ENCODE results near the gene CFAP90. TPM values are rescaled to one million over a fixed set of nuclear protein-coding genes. Genes with fewer than 3 reads are reported as not detected.

CFAP90 gene
- total RNA-seq, 2 experiments from 2014 or later = not detected

- Mint-ChIP-seq H3K4me3 (peak overlapping the region; percentile 62), H3K27me3 (no peaks in the 10 kb centered on the region), H3K36me3 (ENCODE audit: low read depth) (peaks cover 75% of the 10 kb centered on the region), H3K4me1 (ENCODE audit: low read depth) (peaks cover 89% of the 10 kb centered on the region), H3K9me3 (no peaks in the 10 kb centered on the region), H3K27ac (peak overlapping the region; percentile 90)
- intact Hi-C loops (cut with DNase I, micrococcal nuclease) = loop anchor here (5.0 to 10.0 kb wide), 2 partner anchors 1161 to 1238 kb away; partner anchors contain the start of genes NSUN2 (in 1 of the 2), SRD5A1 (in 1 of the 2) and TENT4A (in 1 of the 2)
- H3K4me1 ChIP-seq (ENCODE audit: insufficient read depth, low read length) = peaks cover 42% of the 10 kb centered on the region
- ATAC-seq (ENCODE audit: poor library complexity) (no peak), DNase-seq (peak in 7 of 14 experiments; percentile 10 to 64 (median 40))
- H3K27ac ChIP-seq (ENCODE audit: low read depth in 1 of 2, low read length in 2 of 2) = peak overlapping the region; percentile 24 to 48
- POLR2A ChIA-PET = interaction anchor here (0.6 to 1.7 kb wide), 3 partner anchors 15 to 91 kb away, joined by 3 to 7 read pairs (median 4); partner anchors contain the start of gene CFAP90
- H3K9me3 ChIP-seq (ENCODE audit: control insufficient read depth in 1 of 2, insufficient read depth in 1 of 2, low read length in 2 of 2) = no peaks in the 10 kb centered on the region
- H3K4me3 ChIP-seq (ENCODE audit: low read length) = peak overlapping the region; percentile 1
- CTCF ChIA-PET = interaction anchor here (1.2 to 3.4 kb wide), 2 partner anchors 14 to 16 kb away, joined by 4 to 13 read pairs; no protein-coding TSS in a partner anchor
- H3K27me3 ChIP-seq (ENCODE audit: control insufficient read depth in 1 of 2, insufficient read depth in 2 of 2, low read length in 2 of 2) = no peaks in the 10 kb centered on the region
- peaks cover 43% of the 10 kb centered on the region for H3K36me3 ChIP-seq (ENCODE audit: insufficient read depth, low read length)
- TF ChIP-seq, protein P1, sequence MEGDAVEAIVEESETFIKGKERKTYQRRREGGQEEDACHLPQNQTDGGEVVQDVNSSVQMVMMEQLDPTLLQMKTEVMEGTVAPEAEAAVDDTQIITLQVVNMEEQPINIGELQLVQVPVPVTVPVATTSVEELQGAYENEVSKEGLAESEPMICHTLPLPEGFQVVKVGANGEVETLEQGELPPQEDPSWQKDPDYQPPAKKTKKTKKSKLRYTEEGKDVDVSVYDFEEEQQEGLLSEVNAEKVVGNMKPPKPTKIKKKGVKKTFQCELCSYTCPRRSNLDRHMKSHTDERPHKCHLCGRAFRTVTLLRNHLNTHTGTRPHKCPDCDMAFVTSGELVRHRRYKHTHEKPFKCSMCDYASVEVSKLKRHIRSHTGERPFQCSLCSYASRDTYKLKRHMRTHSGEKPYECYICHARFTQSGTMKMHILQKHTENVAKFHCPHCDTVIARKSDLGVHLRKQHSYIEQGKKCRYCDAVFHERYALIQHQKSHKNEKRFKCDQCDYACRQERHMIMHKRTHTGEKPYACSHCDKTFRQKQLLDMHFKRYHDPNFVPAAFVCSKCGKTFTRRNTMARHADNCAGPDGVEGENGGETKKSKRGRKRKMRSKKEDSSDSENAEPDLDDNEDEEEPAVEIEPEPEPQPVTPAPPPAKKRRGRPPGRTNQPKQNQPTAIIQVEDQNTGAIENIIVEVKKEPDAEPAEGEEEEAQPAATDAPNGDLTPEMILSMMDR (IDR thresholded peaks at IDR 0.05) = no peak
These were observed 22.3 kb upstream of the CFAP90 start for GRCh38 chr5:7873216-7873615.

GRCh38 chr5:7872517-7873130 lies 21.7 kb upstream of the CFAP90 start:
- DNase-seq (no peak), ATAC-seq (ENCODE audit: poor library complexity) (no peak)
- peaks cover 41% of the 10 kb centered on the region for H3K4me1 ChIP-seq (ENCODE audit: insufficient read depth, low read length)
- Mint-ChIP-seq H3K4me3 (peak overlapping the region; percentile 62), H3K27ac (peak overlapping the region; percentile 90), H3K27me3 (no peaks in the 10 kb centered on the region), H3K36me3 (ENCODE audit: low read depth) (peaks cover 70% of the 10 kb centered on the region), H3K9me3 (no peaks in the 10 kb centered on the region), H3K4me1 (ENCODE audit: low read depth) (peaks cover 89% of the 10 kb centered on the region)
- H3K27me3 ChIP-seq (ENCODE audit: control insufficient read depth in 1 of 2, insufficient read depth in 2 of 2, low read length in 2 of 2) = no peaks in the 10 kb centered on the region
- intact Hi-C loops (cut with DNase I, micrococcal nuclease) = loop anchor here (5.0 to 10.0 kb wide), 2 partner anchors 1160 to 1238 kb away; partner anchors contain the start of genes NSUN2 (in 1 of the 2), SRD5A1 (in 1 of the 2) and TENT4A (in 1 of the 2)
- peak overlapping the region; percentile 24 to 48 for H3K27ac ChIP-seq (ENCODE audit: low read depth in 1 of 2, low read length in 2 of 2)
- peaks cover 37% of the 10 kb centered on the region for H3K36me3 ChIP-seq (ENCODE audit: insufficient read depth, low read length)
- ChIA-PET CTCF (interaction anchor here (1.0 to 3.4 kb wide), 3 partner anchors 14 to 22 kb away, joined by 3 to 13 read pairs (median 4); no protein-coding TSS in a partner anchor), POLR2A (interaction anchor here (0.6 to 1.7 kb wide), 3 partner anchors 14 to 90 kb away, joined by 3 to 7 read pairs (median 4); partner anchors contain the start of gene CFAP90)
- H3K4me3 ChIP-seq (ENCODE audit: low read length) = peak overlapping the region; percentile 1
- H3K9me3 ChIP-seq (ENCODE audit: control insufficient read depth in 1 of 2, insufficient read depth in 1 of 2, low read length in 2 of 2) = no peaks in the 10 kb centered on the region
- TF ChIP-seq, protein P1 (IDR thresholded peaks at IDR 0.05) = no peak

DNA sequence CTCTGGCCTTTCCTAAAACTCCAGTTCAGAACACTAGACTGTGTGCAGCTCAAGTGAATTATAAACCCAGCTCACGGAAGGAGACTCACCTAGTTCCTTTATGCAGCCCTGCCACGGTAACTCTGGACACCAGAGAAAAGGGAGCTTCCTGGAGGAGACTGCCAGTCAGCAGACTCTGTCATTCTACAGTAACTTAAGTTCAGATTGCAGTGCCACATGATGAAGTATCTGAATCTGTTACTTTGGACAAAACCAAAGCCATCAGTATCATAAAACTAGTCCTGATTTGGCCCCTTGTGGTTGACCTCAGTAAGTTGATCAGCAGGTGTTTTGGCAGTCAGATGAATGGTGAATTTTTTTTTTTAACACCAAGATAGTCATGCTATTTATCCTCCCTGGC lies 20.7 kb upstream of the CFAP90 start:
- TF ChIP-seq, protein P1 (IDR thresholded peaks at IDR 0.05) = no peak
- H3K9me3 Mint-ChIP-seq = no peaks in the 10 kb centered on the region
- peak overlapping the region; percentile 93 for H3K4me3 Mint-ChIP-seq
- H3K36me3 Mint-ChIP-seq (ENCODE audit: low read depth) = peaks cover 61% of the 10 kb centered on the region
- POLR2A ChIA-PET = no interaction called here
- H3K36me3 ChIP-seq (ENCODE audit: insufficient read depth, low read length) = peaks cover 28% of the 10 kb centered on the region
- H3K27me3 Mint-ChIP-seq = no peaks in the 10 kb centered on the region
- peak overlapping the region in 1 of 2 donors; percentile 48 for H3K27ac ChIP-seq (ENCODE audit: low read depth in 1 of 2, low read length in 2 of 2)
- H3K27me3 ChIP-seq (ENCODE audit: control insufficient read depth in 1 of 2, insufficient read depth in 2 of 2, low read length in 2 of 2) = no peaks in the 10 kb centered on the region
- peak overlapping the region; percentile 90 for H3K27ac Mint-ChIP-seq
- CTCF ChIA-PET = interaction anchor here (1.0 to 3.4 kb wide), 2 partner anchors 15 to 21 kb away, joined by 3 to 13 read pairs; no protein-coding TSS in a partner anchor
- H3K4me3 ChIP-seq (ENCODE audit: low read length) = no peak overlapping the region
- intact Hi-C loops (cut with DNase I, micrococcal nuclease) = loop anchor here (5.0 to 10.0 kb wide), 2 partner anchors 1159 to 1237 kb away; partner anchors contain the start of genes NSUN2 (in 1 of the 2), SRD5A1 (in 1 of the 2) and TENT4A (in 1 of the 2)
- H3K4me1 ChIP-seq (ENCODE audit: insufficient read depth, low read length) = peaks cover 42% of the 10 kb centered on the region
- H3K4me1 Mint-ChIP-seq (ENCODE audit: low read depth) = peaks cover 88% of the 10 kb centered on the region
- DNase-seq = peak in 3 of 14 experiments; percentile 15 to 41 (median 24)
- H3K9me3 ChIP-seq (ENCODE audit: control insufficient read depth in 1 of 2, insufficient read depth in 1 of 2, low read length in 2 of 2) = no peaks in the 10 kb centered on the region
- no peak for ATAC-seq (ENCODE audit: poor library complexity)
